Measurements from ENCODE around the gene MTA2.

DNA sequence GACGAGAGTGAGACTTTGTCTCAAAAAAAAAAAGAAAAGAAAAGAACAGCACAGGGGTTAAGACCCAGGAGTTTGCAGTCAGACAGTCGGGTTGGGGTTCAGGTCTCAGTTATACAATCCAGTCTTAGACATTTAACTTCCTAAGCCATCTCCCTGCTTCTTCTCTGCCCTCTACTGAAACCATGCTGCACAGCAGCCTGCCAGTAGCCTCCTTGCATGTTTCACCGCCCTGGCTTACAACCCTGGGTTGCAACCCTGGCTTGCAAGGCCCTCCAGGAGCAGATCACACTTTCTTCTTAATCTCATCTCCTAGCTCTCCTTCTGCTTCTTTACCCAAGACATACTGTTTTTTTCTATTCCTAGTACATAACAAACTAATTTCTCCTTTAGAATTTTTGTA, 26.0 kb upstream of the MTA2 start:
- TF ChIP-seq, protein P1, sequence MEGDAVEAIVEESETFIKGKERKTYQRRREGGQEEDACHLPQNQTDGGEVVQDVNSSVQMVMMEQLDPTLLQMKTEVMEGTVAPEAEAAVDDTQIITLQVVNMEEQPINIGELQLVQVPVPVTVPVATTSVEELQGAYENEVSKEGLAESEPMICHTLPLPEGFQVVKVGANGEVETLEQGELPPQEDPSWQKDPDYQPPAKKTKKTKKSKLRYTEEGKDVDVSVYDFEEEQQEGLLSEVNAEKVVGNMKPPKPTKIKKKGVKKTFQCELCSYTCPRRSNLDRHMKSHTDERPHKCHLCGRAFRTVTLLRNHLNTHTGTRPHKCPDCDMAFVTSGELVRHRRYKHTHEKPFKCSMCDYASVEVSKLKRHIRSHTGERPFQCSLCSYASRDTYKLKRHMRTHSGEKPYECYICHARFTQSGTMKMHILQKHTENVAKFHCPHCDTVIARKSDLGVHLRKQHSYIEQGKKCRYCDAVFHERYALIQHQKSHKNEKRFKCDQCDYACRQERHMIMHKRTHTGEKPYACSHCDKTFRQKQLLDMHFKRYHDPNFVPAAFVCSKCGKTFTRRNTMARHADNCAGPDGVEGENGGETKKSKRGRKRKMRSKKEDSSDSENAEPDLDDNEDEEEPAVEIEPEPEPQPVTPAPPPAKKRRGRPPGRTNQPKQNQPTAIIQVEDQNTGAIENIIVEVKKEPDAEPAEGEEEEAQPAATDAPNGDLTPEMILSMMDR (conservative IDR thresholded peaks at IDR 0.05; ENCODE audit: low read depth, low read length) = peak; percentile 24; the same call in 1 of the 2 replicates
- TF ChIP-seq EZH2 (IDR thresholded peaks at IDR 0.05; ENCODE audit: low read length, unreplicated experiment) = no peak

Measured in PC-3 (cell line).